ENCODE results near the gene DNAH7. TPM values are rescaled to one million over a fixed set of nuclear protein-coding genes. Genes with fewer than 3 reads are reported as not detected.

The DNAH7 gene
- total and polyA plus RNA-seq, 2 donors (not counting 3 experiments of a cell fraction or from before 2014, with no cell fraction given) = 0.15 to 0.24 TPM

DNA sequence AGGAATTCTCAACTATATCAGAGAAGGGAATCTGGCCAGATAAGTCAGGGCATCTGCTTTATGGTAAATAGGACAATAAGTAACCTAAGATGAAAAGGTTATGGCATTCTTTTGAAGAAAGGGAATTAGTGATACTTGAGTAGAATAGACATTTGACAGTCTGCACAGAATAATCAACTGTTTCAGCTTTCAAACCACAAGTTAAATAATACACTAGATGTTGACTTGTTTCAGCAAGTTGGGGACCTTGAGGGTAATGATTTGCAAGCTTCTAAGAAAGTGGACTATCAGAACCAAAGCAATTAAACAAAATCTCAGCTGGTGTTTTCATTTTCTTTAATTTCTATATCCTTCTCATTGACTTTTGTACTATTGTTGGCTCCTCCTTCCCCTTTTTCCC lies 357.2 kb downstream of the DNAH7 start:
- POLR2A ChIA-PET = no interaction called here
- no peak overlapping the region for H3K27ac ChIP-seq (ENCODE audit: insufficient read depth, low read depth, low read length)
- H3K4me1 ChIP-seq (ENCODE audit: control insufficient read depth, extremely low read depth, insufficient read depth, low read length) = no peaks in the 10 kb centered on the region
- H4K20me1 ChIP-seq (replicated peaks; ENCODE audit: control insufficient read depth, extremely low read depth, insufficient read depth, low read length) = peaks cover under 1% of the 10 kb centered on the region
- intact Hi-C loops (cut with micrococcal nuclease) = no loop called here
- no TSS peak for BruUV-seq (replicated peaks)
- dilution Hi-C loops (cut with MboI; ENCODE audit: extremely low pct_ligation_motif_present, low sequenced_read_pairs) = no loop called here
- FAIRE-seq (no peak), DNase-seq (ENCODE audit: low read depth, low spot score) (no peak)
- CTCF ChIA-PET = no interaction called here
- no peaks in the 10 kb centered on the region for H3K9me1 ChIP-seq (replicated peaks; ENCODE audit: control insufficient read depth, extremely low read depth, insufficient read depth, low read length)
- H3K79me2 ChIP-seq (ENCODE audit: control insufficient read depth, insufficient read depth, low read length) = no peaks in the 10 kb centered on the region
- no peak overlapping the region for H3K9ac ChIP-seq (replicated peaks; ENCODE audit: extremely low read depth, insufficient read depth, low read length)
- no peak for TF ChIP-seq MYC (IDR thresholded peaks at IDR 0.05; ENCODE audit: low read depth, low read length)
- TF ChIP-seq, protein P1, sequence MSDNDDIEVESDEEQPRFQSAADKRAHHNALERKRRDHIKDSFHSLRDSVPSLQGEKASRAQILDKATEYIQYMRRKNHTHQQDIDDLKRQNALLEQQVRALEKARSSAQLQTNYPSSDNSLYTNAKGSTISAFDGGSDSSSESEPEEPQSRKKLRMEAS (IDR thresholded peaks at IDR 0.05; ENCODE audit: insufficient read depth, insufficient read length) = no peak
- no peak for TF ChIP-seq EZH2 (IDR thresholded peaks at IDR 0.05; ENCODE audit: borderline replicate concordance, low read depth, low read length, severe bottlenecking)
- TF ChIP-seq POLR2A (IDR thresholded peaks at IDR 0.05; ENCODE audit: low read depth, low read length) = no peak
- TF ChIP-seq, protein P2, sequence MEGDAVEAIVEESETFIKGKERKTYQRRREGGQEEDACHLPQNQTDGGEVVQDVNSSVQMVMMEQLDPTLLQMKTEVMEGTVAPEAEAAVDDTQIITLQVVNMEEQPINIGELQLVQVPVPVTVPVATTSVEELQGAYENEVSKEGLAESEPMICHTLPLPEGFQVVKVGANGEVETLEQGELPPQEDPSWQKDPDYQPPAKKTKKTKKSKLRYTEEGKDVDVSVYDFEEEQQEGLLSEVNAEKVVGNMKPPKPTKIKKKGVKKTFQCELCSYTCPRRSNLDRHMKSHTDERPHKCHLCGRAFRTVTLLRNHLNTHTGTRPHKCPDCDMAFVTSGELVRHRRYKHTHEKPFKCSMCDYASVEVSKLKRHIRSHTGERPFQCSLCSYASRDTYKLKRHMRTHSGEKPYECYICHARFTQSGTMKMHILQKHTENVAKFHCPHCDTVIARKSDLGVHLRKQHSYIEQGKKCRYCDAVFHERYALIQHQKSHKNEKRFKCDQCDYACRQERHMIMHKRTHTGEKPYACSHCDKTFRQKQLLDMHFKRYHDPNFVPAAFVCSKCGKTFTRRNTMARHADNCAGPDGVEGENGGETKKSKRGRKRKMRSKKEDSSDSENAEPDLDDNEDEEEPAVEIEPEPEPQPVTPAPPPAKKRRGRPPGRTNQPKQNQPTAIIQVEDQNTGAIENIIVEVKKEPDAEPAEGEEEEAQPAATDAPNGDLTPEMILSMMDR (IDR thresholded peaks at IDR 0.05; ENCODE audit: extremely low read depth in 1 of 2, insufficient read depth in 1 of 2, low read depth in 1 of 2, low read length in 2 of 2) = no peak
- no peak for TF ChIP-seq POLR2AphosphoS5 (IDR thresholded peaks at IDR 0.05; ENCODE audit: insufficient read depth, low read depth, low read length)
- no peak for TF ChIP-seq FOS (IDR thresholded peaks at IDR 0.05; ENCODE audit: borderline replicate concordance, insufficient read depth, low read length)
- no peak for TF ChIP-seq GATA2 (IDR thresholded peaks at IDR 0.05; ENCODE audit: insufficient read depth, insufficient read length, low read depth, low read length)
- no peak for TF ChIP-seq JUN (IDR thresholded peaks at IDR 0.05; ENCODE audit: borderline replicate concordance, insufficient read depth, insufficient read length, low read depth)
- H3K9me3 ChIP-seq (replicated peaks; ENCODE audit: control insufficient read depth, insufficient read depth, low read length) = no peaks in the 10 kb centered on the region
- no peak overlapping the region for H3K4me3 ChIP-seq (replicated peaks in 1 of 3; ENCODE audit: insufficient read depth in 1 of 3, low read depth in 1 of 3, low read length in 3 of 3)
- no peak overlapping the region for H3K4me2 ChIP-seq (ENCODE audit: insufficient read depth, low read length)
- H3K27me3 ChIP-seq (ENCODE audit: control insufficient read depth in 2 of 2, insufficient read depth in 2 of 2, low read length in 2 of 2) = no peaks in the 10 kb centered on the region
- peaks cover 0 to 2% of the 10 kb centered on the region in 2 experiments for H3K36me3 ChIP-seq (ENCODE audit: control insufficient read depth in 2 of 2, extremely low read depth in 1 of 2, insufficient read depth in 2 of 2, low read length in 2 of 2)
- no peak overlapping the region for H2AFZ ChIP-seq (ENCODE audit: low read depth, low read length)
